CD4-positive, alpha-beta T cell (primary cell): Measurements from ENCODE around the gene TNRC18. TPM values are rescaled to one million over a fixed set of nuclear protein-coding genes. Genes with fewer than 3 reads are reported as not detected.
"Not testable (repeated sequence)": the region's sequence is repeated elsewhere in the genome, so short reads cannot be mapped to it uniquely, and the experiment has no call there.

Experiments
- ATAC-seq: fragments of 200-7000 bp; cut with Tn5 transposase; one replicate; pipeline ENCODE4 v1.10.0; 2022; ENCODE audit warnings: mild to moderate bottlenecking; ENCODE audit not compliant: poor library complexity
- CTCF ChIA-PET: fragments of 350-600 bp; sonication (Branson Sonifier 250); formaldehyde crosslinking; loops from one replicate; lab custom pipeline; 2021; ENCODE audit warnings: antibody characterized with exemption, inconsistent platforms; lab: Charles Lee
- POLR2A ChIA-PET: fragments of 350-600 bp; sonication (Branson Sonifier 250); formaldehyde crosslinking; loops from one replicate; lab custom pipeline; 2021; ENCODE audit warnings: antibody characterized with exemption, inconsistent platforms; lab: Charles Lee
- DNase-seq, 14 experiments: peaks; one replicate each; pipeline ENCODE4 v3.0.0-alpha.2; 2013 to 2020; ENCODE audit warnings: mixed read lengths in 2 of 14
- H3K27ac ChIP-seq, 2 donors: one replicate each; pipeline versions ENCODE4 v1.5.1 to v1.7.0; 2013; ENCODE audit warnings: low read length in 2 of 2, low read depth in 1 of 2, mild to moderate bottlenecking in 1 of 2
- H3K27me3 ChIP-seq, 2 experiments: 1 replicate in 1 of 2; 2 replicates in 1 of 2; pipeline versions ENCODE4 v1.6.1 to v1.7.0; 2013; ENCODE audit warnings: low read length in 2 of 2, control low read depth in 1 of 2, mild to moderate bottlenecking in 1 of 2, moderate library complexity in 1 of 2; ENCODE audit not compliant: insufficient read depth in 2 of 2, control insufficient read depth in 1 of 2
- H3K36me3 ChIP-seq: one replicate; pipeline ENCODE4 v1.6.1; 2013; ENCODE audit warnings: low read length, control low read depth; ENCODE audit not compliant: insufficient read depth
- H3K4me1 ChIP-seq: one replicate; pipeline ENCODE4 v1.6.1; 2013; ENCODE audit warnings: low read length, control low read depth; ENCODE audit not compliant: insufficient read depth
- H3K4me3 ChIP-seq: one replicate; pipeline ENCODE4 v1.5.1; 2013; ENCODE audit warnings: mild to moderate bottlenecking, low read length, moderate library complexity
- H3K9me3 ChIP-seq, 2 experiments: 1 replicate in 1 of 2; 2 replicates in 1 of 2; pipeline versions ENCODE4 v1.6.1 to v1.7.0; 2013; ENCODE audit warnings: low read length in 2 of 2, mild to moderate bottlenecking in 2 of 2, control low read depth in 1 of 2, moderate library complexity in 1 of 2; ENCODE audit not compliant: control insufficient read depth in 1 of 2, insufficient read depth in 1 of 2
- H3K27ac Mint-ChIP-seq: one replicate; pipeline ENCODE4 v1.8.0; 2020; ENCODE audit warnings: mixed read lengths
- H3K27me3 Mint-ChIP-seq: one replicate; pipeline ENCODE4 v1.8.0; 2021; ENCODE audit warnings: mixed read lengths
- H3K36me3 Mint-ChIP-seq: one replicate; pipeline ENCODE4 v1.8.0; 2021; ENCODE audit warnings: low read depth, mixed read lengths
- H3K4me1 Mint-ChIP-seq: one replicate; pipeline ENCODE4 v1.8.0; 2021; ENCODE audit warnings: low read depth, mixed read lengths
- H3K4me3 Mint-ChIP-seq: one replicate; pipeline ENCODE4 v1.8.0; 2020; ENCODE audit warnings: mild to moderate bottlenecking, mixed read lengths
- H3K9me3 Mint-ChIP-seq: one replicate; pipeline ENCODE4 v1.8.0; 2020; ENCODE audit warnings: mixed read lengths
- CTCF ChIP-seq: fragments of 200-600 bp; IDR thresholded peaks from one replicate; pipeline ENCODE4 v1.8.0; 2022; ENCODE audit warnings: antibody characterized with exemption, mild to moderate bottlenecking
- intact Hi-C, 2 experiments: fragments of 100-400 bp; cut with DNase I in 1 of 2; cut with micrococcal nuclease in 1 of 2; formaldehyde crosslinking; loops; one replicate each; pipeline versions ENCODE4 v1.15.1 to v1.9.0; 2023 to 2025; cut with DNase I, micrococcal nuclease
- total RNA-seq, 174 experiments: library from RNA in 2 of 174; stranded (reverse) in 2 of 174; gene quantifications; one replicate each; pipeline ENCODE4 v1.2.3 and lab custom pipeline; 2021 to 2026

Gene TNRC18
- total RNA-seq, 2 experiments from 2014 or later, result 69.9 TPM

GRCh38 chr7:5291301-5291700 lies 132.3 kb downstream of the TNRC18 start:
- ChIA-PET POLR2A (no interaction called here), CTCF (no interaction called here)
- ATAC-seq (no peak), DNase-seq (no peak)
- H3K27me3 Mint-ChIP-seq, result peaks cover 6% of the 10 kb centered on the region
- H3K4me3 Mint-ChIP-seq, result no peak overlapping the region
- no peak overlapping the region for H3K27ac Mint-ChIP-seq
- peaks cover 4% of the 10 kb centered on the region for H3K4me1 Mint-ChIP-seq
- Histone ChIP-seq H3K36me3 (no peaks in the 10 kb centered on the region), H3K27me3 (no peaks in the 10 kb centered on the region), H3K27ac (no peak overlapping the region), H3K4me3 (no peak overlapping the region), H3K4me1 (peaks cover 5% of the 10 kb centered on the region), H3K9me3 (peaks cover 14 to 31% of the 10 kb centered on the region in 2 experiments)
- intact Hi-C loops, result no loop called here
- H3K36me3 Mint-ChIP-seq, result no peaks in the 10 kb centered on the region
- no peaks in the 10 kb centered on the region for H3K9me3 Mint-ChIP-seq
- no peak for TF ChIP-seq CTCF

- TF ChIP-seq CTCF, result no peak
- Mint-ChIP-seq H3K9me3 (no peaks in the 10 kb centered on the region), H3K36me3 (no peaks in the 10 kb centered on the region), H3K27me3 (peaks cover 17% of the 10 kb centered on the region), H3K4me1 (no peaks in the 10 kb centered on the region), H3K27ac (no peak overlapping the region), H3K4me3 (no peak overlapping the region)
- DNase-seq (no peak), ATAC-seq (no peak)
- CTCF ChIA-PET, result no interaction called here
- peaks cover 0 to 6% of the 10 kb centered on the region in 2 experiments for H3K27me3 ChIP-seq
- H3K4me3 ChIP-seq, result no peak overlapping the region
- peaks cover 3 to 12% of the 10 kb centered on the region in 2 experiments for H3K9me3 ChIP-seq
- no peak overlapping the region for H3K27ac ChIP-seq
- intact Hi-C loops, result no loop called here
- H3K4me1 ChIP-seq, result no peaks in the 10 kb centered on the region
- POLR2A ChIA-PET, result no interaction called here
- no peaks in the 10 kb centered on the region for H3K36me3 ChIP-seq
These were observed 134.3 kb downstream of the TNRC18 start for GRCh38 chr7:5289355-5289754.

- H3K36me3 ChIP-seq, POLR2A ChIA-PET, H3K4me3 Mint-ChIP-seq: not testable (repeated sequence)
These were observed 135.1 kb downstream of the TNRC18 start for GRCh38 chr7:5288560-5288959.

GRCh38 chr7:5287802-5288201 lies 135.8 kb downstream of the TNRC18 start:
- Mint-ChIP-seq H3K4me3 (no peak overlapping the region), H3K27me3 (peaks cover 20% of the 10 kb centered on the region), H3K36me3 (no peaks in the 10 kb centered on the region), H3K4me1 (no peaks in the 10 kb centered on the region), H3K27ac (no peak overlapping the region), H3K9me3 (no peaks in the 10 kb centered on the region)
- ATAC-seq (no peak), DNase-seq (no peak)
- Histone ChIP-seq H3K27ac (no peak overlapping the region), H3K4me1 (peaks cover 7% of the 10 kb centered on the region), H3K4me3 (no peak overlapping the region), H3K36me3 (no peaks in the 10 kb centered on the region), H3K9me3 (peaks cover 0 to 16% of the 10 kb centered on the region in 2 experiments), H3K27me3 (peaks cover 4 to 7% of the 10 kb centered on the region in 2 experiments)
- no peak for TF ChIP-seq CTCF
- ChIA-PET POLR2A (no interaction called here), CTCF (no interaction called here)
- intact Hi-C loops, result no loop called here

More at GRCh38 chr7:5288560-5288959, 135.1 kb downstream of the TNRC18 start:
- H3K36me3 Mint-ChIP-seq, H3K4me3 ChIP-seq, H3K27ac ChIP-seq, H3K4me1 Mint-ChIP-seq, H3K27me3 ChIP-seq, DNase-seq, H3K27ac Mint-ChIP-seq, ATAC-seq, CTCF ChIA-PET, H3K9me3 Mint-ChIP-seq, H3K4me1 ChIP-seq, intact Hi-C loops: not testable (repeated sequence)
- peaks cover 0 to 13% of the 10 kb centered on the region in 2 experiments for H3K9me3 ChIP-seq
- peaks cover 20% of the 10 kb centered on the region for H3K27me3 Mint-ChIP-seq

GRCh38 chr7:5287373-5287772 lies 136.3 kb downstream of the TNRC18 start:
- intact Hi-C loops, result not testable (repeated sequence)

More at GRCh38 chr7:5287373-5287772, 136.3 kb downstream of the TNRC18 start:
- CTCF ChIA-PET, H3K9me3 Mint-ChIP-seq, ATAC-seq, H3K4me3 ChIP-seq, H3K27ac Mint-ChIP-seq, H3K36me3 Mint-ChIP-seq, POLR2A ChIA-PET, H3K4me1 ChIP-seq, DNase-seq, H3K27ac ChIP-seq, H3K27me3 ChIP-seq, H3K4me3 Mint-ChIP-seq, H3K4me1 Mint-ChIP-seq, H3K36me3 ChIP-seq: not testable (repeated sequence)
- peaks cover 20% of the 10 kb centered on the region for H3K27me3 Mint-ChIP-seq
- H3K9me3 ChIP-seq, result peaks cover 0 to 16% of the 10 kb centered on the region in 2 experiments
